HG02759 (cell line): ENCODE results near the gene TOM1.

Experiments
- ATAC-seq: cut with Tn5 transposase; IDR thresholded peaks from one replicate; pipeline ENCODE4 v1.9.1; 2021; ENCODE audit warnings: mild to moderate bottlenecking, moderate library complexity; ENCODE audit not compliant: unreplicated experiment

The TOM1 gene

GRCh38 chr22:35299673-35300499 is at the start of gene TOM1:
Gene TOM1 (plus strand): TSS chr22:35299894. CDS start chr22:35299929, 35 bp downstream.
- peak; percentile 93 for ATAC-seq

GRCh38 chr22:35250156-35250555 is 49.5 kb upstream of the TOM1 start:
- ATAC-seq, result no peak

GRCh38 chr22:35253946-35254345 is 45.7 kb upstream of the TOM1 start:
- ATAC-seq, result no peak

GRCh38 chr22:35257002-35257320 is 42.7 kb upstream of the TOM1 start:
- peak; percentile 10 for ATAC-seq

- peak; percentile 88 for ATAC-seq
Observed at GRCh38 chr22:35257321-35258190, 42.1 kb upstream of the TOM1 start, which contains the start of gene HMGXB4. Gene HMGXB4 (plus strand): TSS chr22:35257493. CDS start chr22:35262391, 4,898 bp downstream.

GRCh38 chr22:35258191-35258988 is 41.3 kb upstream of the TOM1 start:
- no peak for ATAC-seq

- ATAC-seq, result no peak
Observed at GRCh38 chr22:35264986-35265385, 34.7 kb upstream of the TOM1 start.

- no peak for ATAC-seq
Observed at GRCh38 chr22:35266277-35266676, 33.4 kb upstream of the TOM1 start.

- no peak for ATAC-seq
Observed at GRCh38 chr22:35269630-35270029, 30.1 kb upstream of the TOM1 start.

GRCh38 chr22:35274154-35274871 is 25.4 kb upstream of the TOM1 start:
- ATAC-seq, result no peak

GRCh38 chr22:35275580-35275979 is 24.1 kb upstream of the TOM1 start:
- ATAC-seq, result no peak

GRCh38 chr22:35276019-35276418 is 23.7 kb upstream of the TOM1 start:
- ATAC-seq, result no peak

GRCh38 chr22:35288116-35288515 is 11.6 kb upstream of the TOM1 start:
- no peak for ATAC-seq

- no peak for ATAC-seq
Observed at GRCh38 chr22:35292786-35293185, 6.9 kb upstream of the TOM1 start.

GRCh38 chr22:35296051-35296450 is 3.6 kb upstream of the TOM1 start:
- no peak for ATAC-seq

GRCh38 chr22:35299217-35299672 is 449 bp upstream of the TOM1 start:
- no peak for ATAC-seq

GRCh38 chr22:35301372-35301874 is 1.7 kb downstream of the TOM1 start:
- no peak for ATAC-seq

- ATAC-seq, result no peak
Observed at GRCh38 chr22:35303029-35303624, 3.4 kb downstream of the TOM1 start.

GRCh38 chr22:35305525-35306070 is 5.9 kb downstream of the TOM1 start:
- no peak for ATAC-seq
